Limb (tissue), 2 donors: ENCODE data around the gene ADARB1.

Experiments used
- DNase-seq, 2 donors: peaks; one replicate each; pipeline ENCODE4 v3.0.0-alpha.2; 2016; ENCODE audit errors: extremely low spot score in 2 of 2

The ADARB1 gene

GRCh38 chr21:45224189-45224938, 150.0 kb downstream of the ADARB1 start:
- DNase-seq = peak in 1 of 2 donors; percentile 51

GRCh38 chr21:45225041-45225740, 150.8 kb downstream of the ADARB1 start:
- DNase-seq = no peak

GRCh38 chr21:45225741-45226327, 151.5 kb downstream of the ADARB1 start:
- no peak for DNase-seq

- no peak for DNase-seq
Observed at GRCh38 chr21:45226540-45227326, 152.4 kb downstream of the ADARB1 start.

- DNase-seq = no peak
Observed at GRCh38 chr21:45227735-45228134, 153.4 kb downstream of the ADARB1 start.

GRCh38 chr21:45228171-45228641, 153.8 kb downstream of the ADARB1 start:
- DNase-seq = no peak

GRCh38 chr21:45228656-45229240, 154.4 kb downstream of the ADARB1 start:
- no peak for DNase-seq

GRCh38 chr21:45231705-45232104, 157.3 kb downstream of the ADARB1 start:
- no peak for DNase-seq

GRCh38 chr21:45234127-45234526, 159.7 kb downstream of the ADARB1 start:
- no peak for DNase-seq

GRCh38 chr21:45234965-45235364, 160.6 kb downstream of the ADARB1 start:
- DNase-seq = no peak

- DNase-seq = no peak
Observed at GRCh38 chr21:45235488-45235887, 161.1 kb downstream of the ADARB1 start.

GRCh38 chr21:45236481-45236880, 162.1 kb downstream of the ADARB1 start:
- no peak for DNase-seq

GRCh38 chr21:45237401-45237800, 163.0 kb downstream of the ADARB1 start:
- no peak for DNase-seq

GRCh38 chr21:45241357-45241756, 167.0 kb downstream of the ADARB1 start:
- DNase-seq = no peak

GRCh38 chr21:45243603-45244002, 169.2 kb downstream of the ADARB1 start:
- no peak for DNase-seq

- DNase-seq = no peak
Observed at GRCh38 chr21:45244799-45245340, 170.5 kb downstream of the ADARB1 start.

GRCh38 chr21:45246386-45247320, 172.3 kb downstream of the ADARB1 start:
- DNase-seq = no peak

- no peak for DNase-seq
Observed at GRCh38 chr21:45248301-45248892, 174.0 kb downstream of the ADARB1 start.

- no peak for DNase-seq
Observed at GRCh38 chr21:45248893-45249381, 174.6 kb downstream of the ADARB1 start.
